Esophagus muscularis mucosa (tissue), 4 donors: Measurements from ENCODE around the gene CBFA2T2.

Source experiments
- CTCF ChIP-seq, 3 experiments: fragments of 200-600 bp in 2 of 3; fragments of 450-650 bp in 1 of 3; sonication (generic) in 2 of 3; IDR thresholded peaks; one replicate each; pipeline ENCODE4 v1.5.1; 2017 to 2019; ENCODE audit warnings: antibody characterized with exemption in 3 of 3, mild to moderate bottlenecking in 2 of 3, moderate library complexity in 1 of 3
- EP300 ChIP-seq: sonication (generic); formaldehyde crosslinking; IDR thresholded peaks from one replicate; pipeline ENCODE4 v1.6.1; 2017; ENCODE audit warnings: antibody characterized with exemption
- POLR2A ChIP-seq: fragments of 450-650 bp; IDR thresholded peaks from one replicate; pipeline ENCODE4 v1.6.1; 2017; ENCODE audit warnings: antibody characterized with exemption, moderate library complexity, mild to moderate bottlenecking, low read depth
- POLR2AphosphoS5 ChIP-seq, 2 donors: sonication (generic); formaldehyde crosslinking; IDR thresholded peaks; one replicate each; pipeline ENCODE4 v1.6.1; 2017; ENCODE audit warnings: antibody characterized with exemption in 2 of 2

GRCh38 chr20:33636776-33637175 lies 146.9 kb downstream of the CBFA2T2 start:
- TF ChIP-seq CTCF (IDR thresholded peaks at IDR 0.05), result no peak
- TF ChIP-seq POLR2AphosphoS5 (IDR thresholded peaks at IDR 0.05), result no peak
- TF ChIP-seq POLR2A, result no peak
- no peak for TF ChIP-seq EP300
